H1 (cell line): ENCODE data around the gene MEGF9. TPM values are rescaled to one million over a fixed set of nuclear protein-coding genes. Genes with fewer than 3 reads are reported as not detected.

Source experiments
- BRCA1 ChIP-seq: IDR thresholded peaks from 2 replicates; pipeline ENCODE4 v1.6.1; 2012; ENCODE audit warnings: low read depth, low read length, improper control_type of control experiment
- GTF2F1 ChIP-seq: IDR thresholded peaks from 2 replicates; pipeline ENCODE4 v1.6.1; 2012; ENCODE audit warnings: low read depth, low read length, improper control_type of control experiment, borderline replicate concordance
- HDAC6 ChIP-seq: IDR thresholded peaks from one replicate; pipeline ENCODE4 v1.7.1; 2012; ENCODE audit warnings: low read depth, mild to moderate bottlenecking, inconsistent platforms, low read length, moderate library complexity
- MAFK ChIP-seq: IDR thresholded peaks from 2 replicates; pipeline ENCODE4 v1.6.1; 2012; ENCODE audit warnings: low read depth, mild to moderate bottlenecking, improper control_type of control experiment, low read length
- RFX5 ChIP-seq: IDR thresholded peaks from 2 replicates; pipeline ENCODE4 v1.6.1; 2011; ENCODE audit warnings: low read depth, low read length, improper control_type of control experiment, borderline replicate concordance
- TEAD4 ChIP-seq: IDR thresholded peaks from 2 replicates; pipeline ENCODE4 v1.6.1; 2012; ENCODE audit warnings: low read depth, low read length, inconsistent platforms, mixed read lengths
- polyA plus RNA-seq, 7 experiments: library from polyadenylated mRNA; depleted of rRNA in 3 of 7; stranded (reverse) in 5 of 7; unstranded in 2 of 7; fragments of >200 nt in 5 of 7; fragments of 200-250 nt in 2 of 7; gene quantifications; 1 replicate in 5 of 7; 2 replicates in 1 of 7; 4 replicates in 1 of 7; pipeline versions ENCODE4 v1.2.1 to v1.2.3, GENCODE V29; 2011 to 2013; ENCODE audit warnings: missing spikeins in 2 of 7, mixed read lengths in 2 of 7
- total RNA-seq: library from RNA; stranded (reverse); fragmentation: NEBNext Ultra II Directional; extraction: Animal tissue kit (Norgen Biotek cat#: 25700); gene quantifications from 2 replicates; pipeline ENCODE4 v1.2.1, GENCODE V29; 2021
- TF ChIP-seq, protein P1 (sequence below): IDR thresholded peaks from 2 replicates; pipeline ENCODE4 v1.6.1; 2012; ENCODE audit warnings: inconsistent platforms

The MEGF9 gene
- total and polyA plus RNA-seq, 2 of the 8 experiments (the other 6 are each of a cell fraction or from before 2014, with no cell fraction given): 0.45 to 1.8 TPM

- TF ChIP-seq BRCA1 (no peak), GTF2F1 (no peak), RFX5 (no peak), TEAD4 (no peak), HDAC6 (no peak), MAFK (no peak)
- TF ChIP-seq, protein P1, sequence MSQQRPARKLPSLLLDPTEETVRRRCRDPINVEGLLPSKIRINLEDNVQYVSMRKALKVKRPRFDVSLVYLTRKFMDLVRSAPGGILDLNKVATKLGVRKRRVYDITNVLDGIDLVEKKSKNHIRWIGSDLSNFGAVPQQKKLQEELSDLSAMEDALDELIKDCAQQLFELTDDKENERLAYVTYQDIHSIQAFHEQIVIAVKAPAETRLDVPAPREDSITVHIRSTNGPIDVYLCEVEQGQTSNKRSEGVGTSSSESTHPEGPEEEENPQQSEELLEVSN: no peak
Observed at GRCh38 chr9:120712539-120713031, 1.7 kb downstream of the MEGF9 start (continued).
